GM23248 (cell line): ENCODE results near the gene SPPL3.

ENCODE experiments used
- EZH2 ChIP-seq: fragments of 200-600 bp; sonication (generic); IDR thresholded peaks from 2 replicates; pipeline ENCODE4 v1.6.1; 2018; ENCODE audit warnings: antibody characterized with exemption, mild to moderate bottlenecking; ENCODE audit not compliant: insufficient read depth, poor library complexity, severe bottlenecking
- EZH2phosphoT487 ChIP-seq: fragments of 200-600 bp; sonication (generic); IDR thresholded peaks from 2 replicates; pipeline ENCODE4 v1.6.1; 2018; ENCODE audit warnings: antibody characterized with exemption, moderate library complexity, mild to moderate bottlenecking, low read depth; ENCODE audit not compliant: insufficient read depth

DNA sequence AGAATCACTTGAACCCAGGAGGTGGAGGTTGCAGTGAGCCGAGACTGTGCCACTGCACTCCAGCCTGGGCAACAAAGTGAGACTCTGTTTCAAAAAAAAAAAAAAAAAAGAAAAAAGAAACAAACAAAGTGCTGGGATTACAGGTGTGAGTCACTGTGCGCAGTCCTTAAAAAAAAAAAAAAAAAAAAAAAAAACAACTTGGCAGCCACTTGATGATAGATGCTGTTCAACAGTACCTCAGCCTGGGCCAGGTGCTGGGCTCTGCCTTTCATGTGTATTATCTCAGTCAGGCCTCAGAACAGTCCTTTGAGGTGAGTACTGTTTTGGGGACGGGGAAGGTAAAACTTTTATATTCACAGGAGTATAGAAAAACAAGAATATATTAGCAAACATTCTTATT lies 169.0 kb downstream of the SPPL3 start:
- TF ChIP-seq EZH2 (no peak), EZH2phosphoT487 (no peak)
